Measurements from ENCODE around the gene PISD.
"Not testable (repeated sequence)": the region's sequence is repeated elsewhere in the genome, so short reads cannot be mapped to it uniquely, and the experiment has no call there.

PISD gene

DNA sequence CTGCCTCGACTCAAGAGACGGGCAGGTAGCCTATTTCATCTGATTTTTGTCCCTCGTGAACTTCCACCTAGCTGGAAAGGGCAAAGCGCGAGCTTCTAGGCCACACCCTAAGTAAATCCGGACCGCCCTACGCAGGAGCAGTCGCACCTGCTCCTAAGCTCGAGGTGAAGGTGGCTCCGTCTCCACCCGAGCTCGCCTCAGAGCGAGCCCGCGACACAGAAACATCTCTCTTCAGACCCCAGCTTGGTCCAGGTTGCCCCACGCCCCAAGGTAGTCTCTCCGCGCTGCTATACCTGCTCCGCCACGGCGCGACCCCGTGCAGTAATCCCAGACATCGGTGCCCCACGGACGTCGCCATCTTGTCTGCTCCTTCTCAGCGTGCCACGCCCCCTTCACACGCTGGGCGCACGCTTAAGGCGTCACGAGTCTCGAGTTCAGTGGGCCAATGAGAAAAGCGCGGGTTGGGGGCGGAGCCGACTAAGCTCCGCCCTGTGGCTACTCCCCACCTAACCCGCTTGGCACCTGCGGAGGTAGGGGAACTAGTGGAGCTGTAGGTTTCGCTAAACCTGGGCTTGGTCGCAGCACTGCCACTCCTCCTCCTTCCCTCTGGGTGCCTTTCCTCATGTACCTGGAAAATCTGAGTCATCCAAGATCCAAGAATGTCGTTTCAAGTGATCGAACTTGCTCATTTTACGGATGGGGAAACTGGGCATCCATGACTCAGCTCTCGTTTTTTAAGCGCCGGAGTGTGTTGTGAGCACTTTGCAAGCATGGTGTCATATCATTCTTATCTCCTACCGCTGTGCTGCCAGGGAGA is at the start of gene PISD:
PISD (minus strand) TSS at position 365 of the 817 bp plus-strand sequence; CDS start at position 358, 7 bp downstream.
- peak within 1 kb of the TSS; percentile 98 for H3K4me3 Mint-ChIP-seq
- ATAC-seq: peak; percentile 87
- H3K27me3 Mint-ChIP-seq: no peaks in the 10 kb centered on the region
- H3K4me1 Mint-ChIP-seq: peaks cover 33% of the 10 kb centered on the region
- H3K27ac Mint-ChIP-seq: peak within 1 kb of the TSS; percentile 95
- peak; percentile 96 for DNase-seq
- H3K9me3 Mint-ChIP-seq: no peaks in the 10 kb centered on the region
- peaks cover 8% of the 10 kb centered on the region for H3K36me3 Mint-ChIP-seq (ENCODE audit: low read depth)

DNA sequence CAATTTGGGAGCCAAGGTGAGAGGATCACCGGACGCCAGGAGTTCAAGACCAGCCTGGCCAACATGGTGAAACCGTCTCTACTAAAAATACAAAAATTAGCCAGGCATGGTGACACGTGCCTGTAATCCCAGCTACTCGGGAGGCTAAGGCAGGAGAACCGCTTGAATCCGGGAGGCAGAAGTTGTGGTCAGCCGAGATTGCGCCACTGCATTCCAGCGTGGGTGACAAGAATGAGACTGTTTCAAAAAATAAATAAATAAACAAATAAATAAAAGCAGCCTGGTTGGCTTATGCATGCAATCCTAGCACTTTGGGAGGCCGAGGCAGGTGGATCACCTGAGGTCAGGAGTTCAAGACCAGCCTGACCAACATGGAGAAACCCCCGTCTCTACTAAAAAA is 49.2 kb upstream of the PISD start:
- H3K4me3 Mint-ChIP-seq, DNase-seq, H3K9me3 Mint-ChIP-seq, H3K27me3 Mint-ChIP-seq, H3K4me1 Mint-ChIP-seq, ATAC-seq, H3K27ac Mint-ChIP-seq: not testable (repeated sequence)
- H3K36me3 Mint-ChIP-seq (ENCODE audit: low read depth): peaks cover 51% of the 10 kb centered on the region

DNA sequence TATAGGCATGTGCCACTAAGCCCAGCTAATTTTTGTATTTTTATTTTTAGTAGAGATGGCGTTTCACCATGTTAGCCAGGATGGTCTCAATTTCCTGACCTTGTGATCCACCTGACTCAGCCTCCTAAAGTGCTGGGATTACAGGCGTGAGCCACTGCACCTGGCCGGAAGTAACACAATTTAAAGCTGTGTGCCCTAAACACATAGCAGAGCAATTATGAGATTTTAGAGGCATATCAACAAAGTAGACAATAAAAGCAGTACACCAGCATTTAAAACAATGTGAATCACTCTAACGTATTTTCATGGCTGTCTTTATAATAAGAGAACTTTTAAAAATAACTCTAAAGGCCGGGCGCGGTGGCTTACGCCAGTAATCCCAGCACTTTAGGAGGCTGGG is 45.5 kb upstream of the PISD start:
- no peaks in the 10 kb centered on the region for H3K9me3 Mint-ChIP-seq
- DNase-seq (no peak), ATAC-seq (no peak)
- no peaks in the 10 kb centered on the region for H3K27me3 Mint-ChIP-seq
- H3K36me3 Mint-ChIP-seq (ENCODE audit: low read depth): peaks cover 35% of the 10 kb centered on the region
- H3K4me1 Mint-ChIP-seq: no peaks in the 10 kb centered on the region
- H3K4me3 Mint-ChIP-seq: no peak overlapping the region
- H3K27ac Mint-ChIP-seq: no peak overlapping the region

- Mint-ChIP-seq H3K27me3 (no peaks in the 10 kb centered on the region), H3K36me3 (ENCODE audit: low read depth) (peaks cover 46% of the 10 kb centered on the region), H3K4me1 (peaks cover 19% of the 10 kb centered on the region), H3K9me3 (no peaks in the 10 kb centered on the region), H3K27ac (no peak overlapping the region), H3K4me3 (no peak overlapping the region)
- DNase-seq (no peak), ATAC-seq (no peak)
Observed at GRCh38 chr22:31695423-31695822, 33.4 kb upstream of the PISD start.

GRCh38 chr22:31694046-31694445 is 32.0 kb upstream of the PISD start:
- H3K9me3 Mint-ChIP-seq, H3K27ac Mint-ChIP-seq, H3K4me3 Mint-ChIP-seq, DNase-seq, ATAC-seq, H3K27me3 Mint-ChIP-seq: not testable (repeated sequence)
- peaks cover 34% of the 10 kb centered on the region for H3K36me3 Mint-ChIP-seq (ENCODE audit: low read depth)
- peaks cover 19% of the 10 kb centered on the region for H3K4me1 Mint-ChIP-seq

DNA sequence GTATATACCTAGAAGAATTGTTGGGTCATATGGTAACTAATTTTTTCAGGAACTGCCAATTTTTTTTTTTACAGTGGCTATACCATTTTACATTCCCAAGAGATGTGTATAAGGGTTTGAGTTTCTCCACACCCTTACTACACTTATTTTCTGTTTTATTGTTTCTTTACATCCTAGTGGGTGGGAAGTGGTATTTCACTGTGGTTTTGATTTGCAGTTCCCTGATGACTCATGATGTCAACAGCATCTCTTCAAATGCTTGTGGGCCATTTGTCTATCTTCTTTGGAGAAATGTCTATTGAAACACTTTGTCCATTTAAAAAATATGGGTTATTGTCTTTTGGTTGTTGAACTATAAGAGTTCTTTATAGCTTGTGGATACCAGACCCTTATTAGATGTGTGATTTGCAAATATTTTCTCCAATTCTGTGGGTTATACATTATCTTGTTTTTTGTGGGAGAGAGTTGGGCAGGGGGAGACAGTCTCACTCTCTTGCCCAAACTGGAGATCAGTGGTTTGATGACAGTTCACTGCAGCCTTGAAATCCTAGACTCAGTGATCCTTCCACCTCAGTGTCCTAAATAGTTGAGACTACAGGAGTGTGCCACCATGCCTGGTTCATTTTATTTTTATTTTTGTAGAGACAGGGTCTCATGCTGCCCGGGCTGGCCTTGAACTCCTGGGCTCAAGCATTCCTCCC is 30.3 kb upstream of the PISD start:
- no peak overlapping the region for H3K27ac Mint-ChIP-seq
- peaks cover 19% of the 10 kb centered on the region for H3K4me1 Mint-ChIP-seq
- ATAC-seq (peak; percentile 77), DNase-seq (no peak)
- peaks cover 34% of the 10 kb centered on the region for H3K36me3 Mint-ChIP-seq (ENCODE audit: low read depth)
- no peaks in the 10 kb centered on the region for H3K9me3 Mint-ChIP-seq
- no peak overlapping the region for H3K4me3 Mint-ChIP-seq
- H3K27me3 Mint-ChIP-seq: no peaks in the 10 kb centered on the region

DNA sequence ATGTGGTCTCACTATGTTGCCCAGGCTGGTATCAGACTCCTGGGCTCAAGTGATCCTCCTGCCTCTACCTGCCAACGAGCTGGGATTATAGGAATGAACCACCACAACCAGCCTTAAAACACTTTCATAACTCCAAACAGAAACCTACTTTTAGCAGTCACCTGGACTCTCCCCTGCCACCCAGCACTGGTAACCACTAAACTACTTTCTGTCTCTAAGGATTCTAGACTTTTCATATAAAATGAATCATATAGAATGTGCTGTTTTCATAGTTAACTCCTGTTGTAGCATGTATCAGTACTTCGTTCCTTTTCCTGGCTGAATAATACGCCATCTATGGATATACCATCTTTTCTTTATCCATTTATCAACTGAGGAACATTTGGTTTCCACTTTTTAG is 29.4 kb upstream of the PISD start:
- ATAC-seq (no peak), DNase-seq (no peak)
- no peak overlapping the region for H3K27ac Mint-ChIP-seq
- H3K36me3 Mint-ChIP-seq (ENCODE audit: low read depth): peaks cover 30% of the 10 kb centered on the region
- H3K4me3 Mint-ChIP-seq: no peak overlapping the region
- peaks cover 19% of the 10 kb centered on the region for H3K4me1 Mint-ChIP-seq
- H3K27me3 Mint-ChIP-seq: no peaks in the 10 kb centered on the region
- H3K9me3 Mint-ChIP-seq: no peaks in the 10 kb centered on the region

DNA sequence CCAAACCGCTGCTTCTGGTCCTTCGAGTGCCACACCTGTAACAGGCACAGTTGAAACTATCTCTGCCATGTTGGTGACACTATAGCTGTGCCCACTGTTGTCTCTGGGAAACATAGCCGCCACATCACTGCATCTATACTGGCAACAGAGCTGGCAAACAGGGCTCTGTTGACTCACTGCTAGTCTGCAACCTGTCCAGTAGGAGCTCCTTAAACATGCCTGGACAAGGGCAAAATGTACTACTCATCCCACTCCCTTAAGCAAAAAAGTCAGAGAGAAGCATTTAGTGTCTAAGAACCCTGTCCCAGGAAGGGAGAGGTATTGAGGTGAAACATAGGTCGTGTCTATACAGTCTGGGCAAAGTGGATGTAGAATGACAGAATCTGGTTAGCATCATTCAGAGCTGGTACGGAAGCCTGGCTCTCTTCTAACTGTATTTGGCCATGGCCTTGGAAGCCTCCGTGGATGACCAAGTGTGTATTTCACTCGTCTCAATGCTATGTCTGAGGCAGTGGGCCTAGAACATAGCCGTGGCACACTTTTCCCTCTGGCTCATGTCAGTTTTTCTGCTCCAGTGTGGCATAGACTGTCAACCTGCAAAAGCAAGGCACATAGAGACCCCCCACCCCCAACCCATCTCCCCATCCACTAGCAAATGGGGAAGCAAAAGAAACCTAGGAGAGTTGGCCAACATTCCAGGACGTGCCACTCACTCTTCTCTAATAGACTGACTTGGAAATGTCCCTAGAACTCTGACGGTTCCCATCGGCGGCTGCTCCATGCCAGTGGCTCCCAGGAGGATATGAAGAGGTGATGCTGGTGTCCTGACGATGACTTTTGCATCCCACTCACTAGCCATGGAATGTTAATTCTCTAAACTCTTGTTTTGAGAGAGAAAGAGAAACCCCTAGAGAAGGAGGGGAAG is 21.4 kb upstream of the PISD start:
- H3K4me1 Mint-ChIP-seq: no peaks in the 10 kb centered on the region
- H3K36me3 Mint-ChIP-seq (ENCODE audit: low read depth): peaks cover 20% of the 10 kb centered on the region
- DNase-seq: no peak
- no peak overlapping the region for H3K27ac Mint-ChIP-seq
- H3K9me3 Mint-ChIP-seq: no peaks in the 10 kb centered on the region
- H3K27me3 Mint-ChIP-seq: no peaks in the 10 kb centered on the region
- H3K4me3 Mint-ChIP-seq: no peak overlapping the region
- no peak for ATAC-seq

DNA sequence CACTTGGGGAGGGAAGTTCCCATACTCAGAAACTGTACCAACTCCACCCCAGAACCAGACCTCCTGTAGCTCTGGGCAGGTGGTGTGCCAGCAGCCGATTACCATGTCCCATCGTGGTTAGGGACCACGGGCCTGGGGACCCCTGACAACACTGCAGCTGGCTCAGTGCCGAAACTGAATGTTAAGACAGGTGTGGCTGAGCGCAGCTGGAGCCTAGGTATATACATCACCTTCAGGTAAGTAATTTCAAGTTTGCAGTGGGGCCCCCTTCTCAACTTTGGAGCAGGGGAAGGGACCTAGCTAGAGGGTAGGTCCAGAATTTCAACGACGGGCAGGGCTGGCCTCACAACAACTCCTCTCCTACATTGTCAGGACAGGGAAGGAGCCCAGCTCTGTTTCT is 20.7 kb upstream of the PISD start:
- Mint-ChIP-seq H3K27me3 (no peaks in the 10 kb centered on the region), H3K27ac (no peak overlapping the region), H3K36me3 (ENCODE audit: low read depth) (peaks cover 15% of the 10 kb centered on the region), H3K4me3 (no peak overlapping the region), H3K4me1 (no peaks in the 10 kb centered on the region), H3K9me3 (no peaks in the 10 kb centered on the region)
- ATAC-seq (no peak), DNase-seq (no peak)

DNA sequence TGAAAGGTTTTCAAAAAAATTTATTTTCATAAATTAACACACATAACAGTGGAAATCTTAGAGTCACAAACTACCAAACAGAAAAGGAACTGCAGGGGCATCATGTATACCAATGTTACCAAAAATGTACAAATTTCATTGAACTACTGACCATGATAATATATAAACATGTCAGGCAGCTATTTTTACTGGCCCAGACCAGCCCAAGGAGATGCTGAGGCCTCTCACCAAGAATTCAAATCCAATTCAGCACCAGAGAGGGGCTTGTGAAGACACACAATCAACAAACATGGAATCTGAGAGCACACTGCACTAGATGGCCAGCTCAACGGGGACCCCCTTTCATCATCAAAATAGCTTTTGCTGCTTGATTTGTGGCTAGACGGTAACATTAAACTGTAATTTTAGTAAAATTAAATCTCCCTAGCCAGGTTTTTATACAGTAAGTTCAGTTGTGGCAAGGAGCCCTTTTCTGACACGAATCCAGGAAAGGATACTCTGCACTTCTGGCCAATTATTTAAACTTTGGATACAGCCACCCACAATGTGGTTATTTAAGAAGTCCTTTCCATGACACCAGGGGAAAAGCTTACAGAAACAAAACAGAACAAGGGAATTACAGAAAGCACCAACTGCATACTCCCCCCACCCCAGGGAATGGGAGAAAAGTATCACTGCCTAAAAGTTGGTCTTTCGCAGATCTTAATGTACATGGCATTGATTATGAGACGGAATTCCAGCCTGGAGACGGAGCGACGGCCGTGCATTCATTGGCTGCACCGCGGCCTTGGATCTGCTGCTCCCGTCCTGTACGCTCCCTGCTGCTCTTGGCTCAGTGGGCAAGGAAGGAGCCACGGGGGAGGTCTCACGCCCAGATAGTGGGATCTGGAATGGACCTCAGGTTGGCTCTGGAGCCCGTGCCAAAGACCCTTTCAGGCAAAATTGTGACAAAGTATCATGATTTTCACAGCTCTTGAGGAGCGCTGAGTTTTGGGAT is 19.6 kb upstream of the PISD start:
- H3K9me3 Mint-ChIP-seq: no peaks in the 10 kb centered on the region
- H3K27me3 Mint-ChIP-seq: no peaks in the 10 kb centered on the region
- no peak for ATAC-seq
- no peak overlapping the region for H3K4me3 Mint-ChIP-seq
- no peak overlapping the region for H3K27ac Mint-ChIP-seq
- peaks cover 15% of the 10 kb centered on the region for H3K36me3 Mint-ChIP-seq (ENCODE audit: low read depth)
- DNase-seq: no peak
- peaks cover 5% of the 10 kb centered on the region for H3K4me1 Mint-ChIP-seq

DNA sequence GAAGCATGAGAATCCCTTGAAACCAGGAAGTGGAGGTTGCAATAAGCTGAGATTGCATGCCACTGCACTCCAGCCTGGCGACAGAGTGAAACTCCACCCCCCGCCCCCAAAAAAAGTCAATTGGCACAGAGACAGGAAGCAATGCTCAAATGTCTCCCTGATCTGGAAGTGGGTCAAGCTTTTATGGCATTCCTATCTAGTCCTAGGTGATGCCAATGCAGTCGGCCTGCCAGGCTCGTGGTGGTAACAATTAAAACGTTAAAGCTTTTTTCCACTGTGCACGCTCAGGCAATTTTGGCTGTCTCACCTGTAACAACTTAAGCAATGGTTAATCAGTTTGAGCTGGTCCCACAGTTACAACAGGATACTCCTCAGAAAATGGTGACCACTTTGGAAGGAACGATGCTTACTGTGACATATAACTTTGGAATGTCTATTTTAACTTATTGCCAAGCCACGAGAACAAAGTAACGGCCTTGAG is 18.9 kb upstream of the PISD start:
- Mint-ChIP-seq H3K4me1 (peaks cover 12% of the 10 kb centered on the region), H3K4me3 (no peak overlapping the region), H3K36me3 (ENCODE audit: low read depth) (peaks cover 15% of the 10 kb centered on the region), H3K9me3 (no peaks in the 10 kb centered on the region), H3K27ac (no peak overlapping the region), H3K27me3 (no peaks in the 10 kb centered on the region)
- ATAC-seq: no peak
- DNase-seq: no peak

- Mint-ChIP-seq H3K9me3 (no peaks in the 10 kb centered on the region), H3K4me1 (peaks cover 13% of the 10 kb centered on the region), H3K27me3 (no peaks in the 10 kb centered on the region), H3K4me3 (no peak overlapping the region), H3K36me3 (ENCODE audit: low read depth) (no peaks in the 10 kb centered on the region), H3K27ac (peak overlapping the region; percentile 54)
- DNase-seq (no peak), ATAC-seq (no peak)
Observed at GRCh38 chr22:31678748-31679147, 16.7 kb upstream of the PISD start.

DNA sequence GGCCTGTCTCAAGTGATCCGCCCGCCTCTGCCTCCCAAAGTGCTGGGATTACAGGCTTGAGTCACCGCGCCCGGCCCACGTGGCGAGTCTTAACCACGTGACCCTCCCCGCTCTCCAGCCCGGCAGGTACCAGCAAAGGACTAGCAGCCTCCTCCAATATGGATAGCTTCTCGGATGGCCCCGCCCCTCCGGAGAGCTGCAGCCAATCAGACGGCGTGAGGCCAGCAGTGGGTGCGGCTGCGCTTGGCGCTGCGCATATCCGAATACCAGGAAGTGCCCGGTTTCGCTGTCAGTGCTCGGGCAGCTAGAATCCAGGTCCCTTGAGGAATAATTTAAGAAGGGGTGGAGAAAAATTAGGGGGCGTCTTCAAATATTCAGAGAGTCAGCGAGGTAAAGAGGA is 14.7 kb upstream of the PISD start:
- ATAC-seq (peak; percentile 100), DNase-seq (peak; percentile 92)
- Mint-ChIP-seq H3K4me1 (peaks cover 13% of the 10 kb centered on the region), H3K27ac (peak overlapping the region; percentile 92), H3K9me3 (no peaks in the 10 kb centered on the region), H3K27me3 (no peaks in the 10 kb centered on the region), H3K36me3 (ENCODE audit: low read depth) (no peaks in the 10 kb centered on the region), H3K4me3 (peak overlapping the region; percentile 84)
